KOPT-K1 (cell line): ENCODE results near the gene ACTA1.
"Not testable (repeated sequence)": the region's sequence is repeated elsewhere in the genome, so short reads cannot be mapped to it uniquely, and the experiment has no call there.

ENCODE experiments used
- H3K27ac ChIP-seq: fragments of 200-600 bp; sonication (generic); 2 replicates; pipeline ENCODE4 v1.5.1; 2016; ENCODE audit warnings: antibody characterized with exemption, mild to moderate bottlenecking, low read depth, low read length; ENCODE audit not compliant: poor library complexity, severe bottlenecking
- H3K36me3 ChIP-seq: fragments of 200-600 bp; sonication (generic); 2 replicates; pipeline ENCODE4 v1.5.1; 2017; ENCODE audit warnings: antibody characterized with exemption, mild to moderate bottlenecking, low read length, moderate library complexity; ENCODE audit not compliant: insufficient read depth
- H3K9me3 ChIP-seq: fragments of 200-600 bp; sonication (generic); 2 replicates; pipeline ENCODE4 v1.5.1; 2017; ENCODE audit warnings: antibody characterized with exemption, low read length, mild to moderate bottlenecking; ENCODE audit not compliant: insufficient read depth, poor library complexity, severe bottlenecking

Gene ACTA1

DNA sequence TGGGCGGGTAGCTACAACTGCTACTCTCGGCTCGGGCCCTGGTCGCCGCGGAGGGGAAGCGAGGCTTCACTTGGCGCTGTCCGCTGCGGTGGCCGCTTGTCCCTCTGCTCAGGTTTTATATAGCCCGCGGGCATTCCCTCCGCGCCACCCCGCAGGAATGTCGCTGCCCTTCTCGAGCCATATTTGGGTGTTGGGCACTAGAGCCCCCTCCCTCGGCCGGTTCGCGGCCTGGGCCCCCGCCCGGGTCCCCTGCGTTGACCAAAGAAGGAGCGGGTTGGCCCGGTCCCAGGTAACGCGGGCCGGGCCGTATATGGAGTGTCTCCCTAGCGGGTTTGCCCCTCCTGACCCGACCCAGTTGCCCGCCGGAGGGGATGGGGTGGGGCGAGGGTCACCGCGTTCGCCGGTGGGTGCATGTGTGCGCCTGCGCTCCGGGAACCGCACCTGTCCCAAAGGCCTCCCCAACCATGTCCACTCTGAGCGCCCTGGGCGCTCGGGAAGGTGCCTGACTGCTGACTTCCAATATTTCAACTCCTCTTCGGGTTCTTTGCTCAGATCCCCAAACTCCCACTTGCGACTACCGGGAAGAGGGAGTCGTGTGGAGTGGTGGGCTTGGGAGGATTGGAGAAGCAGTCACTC lies at the start of gene ACTA1:
Gene ACTA1, minus strand, starts transcription at position 90 of the 636 bp plus-strand sequence. CDS start 979 bp downstream, outside the sequence.
- Histone ChIP-seq H3K27ac (no peak within 1 kb of the TSS), H3K9me3 (no peaks in the 10 kb centered on the region), H3K36me3 (peaks cover 5% of the 10 kb centered on the region; the same call in 1 of the 2 replicates)

DNA sequence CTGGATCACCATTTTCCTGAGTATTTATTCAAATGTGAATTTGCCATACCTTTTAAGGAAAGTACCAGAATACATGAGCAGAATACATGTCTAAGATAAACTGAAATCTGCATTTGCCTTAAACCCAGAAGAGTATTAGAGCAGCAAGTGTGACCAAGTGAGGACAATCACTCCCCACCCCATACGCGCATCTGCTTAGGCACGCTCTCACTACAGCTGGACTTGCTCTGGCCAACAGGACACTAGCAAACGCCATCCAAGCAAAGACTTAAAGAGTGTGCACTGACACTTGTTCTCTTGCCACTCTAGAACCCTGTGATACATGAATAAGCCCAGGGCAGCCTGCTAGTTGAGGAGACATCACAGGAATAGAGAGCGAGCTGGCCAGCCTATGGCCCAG lies 48.6 kb upstream of the ACTA1 start:
- Histone ChIP-seq H3K36me3 (peaks cover 95% of the 10 kb centered on the region), H3K27ac (no peak overlapping the region), H3K9me3 (no peaks in the 10 kb centered on the region)

DNA sequence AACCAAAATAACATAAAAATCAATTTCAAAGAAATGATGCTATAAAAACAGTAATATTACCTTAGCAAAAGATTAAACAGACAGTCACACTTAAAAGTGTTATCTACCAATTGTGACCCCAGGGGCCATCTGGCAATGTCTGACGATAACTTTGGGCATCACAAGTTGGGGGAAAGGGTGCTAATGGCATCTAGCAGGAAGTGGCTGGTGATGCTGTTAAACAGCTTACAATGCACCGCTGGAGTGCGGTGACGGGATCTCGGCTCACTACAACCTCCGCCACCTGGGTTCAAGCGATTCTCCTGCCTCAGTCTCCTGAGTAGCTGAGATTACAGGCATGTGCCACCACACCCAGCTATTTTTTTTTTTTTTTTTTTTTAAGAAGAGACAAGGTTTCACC lies 46.6 kb upstream of the ACTA1 start:
- Histone ChIP-seq H3K36me3 (peaks cover 94% of the 10 kb centered on the region), H3K27ac (no peak overlapping the region)

DNA sequence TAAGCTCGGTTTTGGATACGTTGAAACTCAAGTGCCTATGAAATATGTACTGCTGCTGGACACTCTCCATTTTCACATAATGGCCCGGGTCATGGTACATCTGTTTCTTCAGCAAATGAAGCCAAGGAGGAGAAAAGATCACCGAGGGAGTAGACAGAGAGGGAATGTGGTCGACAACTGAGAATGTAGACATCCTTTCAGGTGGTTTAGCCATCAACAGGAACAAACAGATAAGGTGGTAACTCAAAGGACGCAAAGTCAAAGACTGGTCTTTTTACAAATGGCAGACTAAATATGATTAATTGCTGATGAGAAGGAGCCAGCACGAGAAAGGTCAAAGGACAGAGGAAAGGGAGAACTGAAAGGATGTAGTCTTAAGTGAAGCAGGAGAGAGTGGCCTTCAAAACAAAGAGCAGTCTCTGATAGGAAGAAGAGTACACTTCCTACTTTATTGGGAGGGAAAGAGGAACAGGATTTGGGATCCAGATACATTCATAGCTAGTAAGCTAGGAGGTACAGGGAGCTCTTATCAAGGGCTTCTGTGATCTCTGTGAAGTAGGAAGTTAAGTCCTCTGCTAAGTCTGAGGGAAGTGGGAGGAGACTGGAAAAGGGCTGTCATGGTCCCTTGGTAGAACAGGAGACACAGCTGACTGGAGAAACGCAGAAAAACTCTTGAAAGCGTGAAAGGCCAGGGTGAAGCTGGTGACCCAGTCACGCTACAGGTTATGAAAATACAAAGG lies 45.9 kb upstream of the ACTA1 start:
- Histone ChIP-seq H3K27ac (no peak overlapping the region), H3K36me3 (peaks cover 94% of the 10 kb centered on the region), H3K9me3 (no peaks in the 10 kb centered on the region)

More for the DNA sequence above, 46.6 kb upstream of the ACTA1 start:
- H3K9me3 ChIP-seq, result no peaks in the 10 kb centered on the region

DNA sequence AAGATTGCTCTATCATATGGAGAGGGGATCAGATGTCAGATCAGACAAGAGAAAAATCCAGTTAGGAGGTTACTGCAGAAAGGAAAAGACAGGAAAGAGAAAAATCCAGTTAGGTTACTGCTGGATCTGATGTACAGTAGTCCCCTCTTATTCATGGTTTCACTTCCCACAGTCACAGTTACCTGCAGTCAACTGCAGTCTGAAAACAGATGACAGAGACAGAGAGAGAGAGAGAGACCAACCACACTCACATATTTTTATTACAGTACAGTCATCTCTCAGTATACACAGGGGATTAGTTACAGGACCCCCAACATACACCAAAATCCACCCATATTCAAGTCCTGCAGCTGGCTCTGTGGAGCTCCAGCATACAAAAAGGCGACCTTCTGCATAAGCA lies 45.0 kb upstream of the ACTA1 start:
- Histone ChIP-seq H3K9me3 (no peaks in the 10 kb centered on the region), H3K36me3 (peaks cover 95% of the 10 kb centered on the region), H3K27ac (no peak overlapping the region)

DNA sequence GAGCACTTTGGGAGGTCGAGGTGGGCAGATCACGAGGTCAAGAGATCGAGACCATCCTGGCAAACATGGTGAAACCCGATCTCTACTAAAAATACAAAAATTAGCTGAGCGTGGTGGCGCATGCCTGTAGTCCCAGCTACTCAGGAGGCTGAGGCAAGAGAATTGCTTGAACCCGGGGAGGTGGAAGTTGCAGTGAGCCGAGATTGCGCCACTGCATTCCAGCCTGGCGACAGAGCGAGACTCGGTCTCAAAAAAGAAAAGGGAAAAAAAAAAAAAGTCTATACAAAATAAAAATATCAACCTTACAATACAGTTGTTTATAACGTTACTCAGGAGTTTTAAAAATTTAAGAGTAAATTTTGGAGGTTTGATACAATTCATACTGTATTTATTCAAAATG lies 42.0 kb upstream of the ACTA1 start:
- peaks cover 93% of the 10 kb centered on the region for H3K36me3 ChIP-seq
- H3K9me3 ChIP-seq, H3K27ac ChIP-seq: not testable (repeated sequence)

DNA sequence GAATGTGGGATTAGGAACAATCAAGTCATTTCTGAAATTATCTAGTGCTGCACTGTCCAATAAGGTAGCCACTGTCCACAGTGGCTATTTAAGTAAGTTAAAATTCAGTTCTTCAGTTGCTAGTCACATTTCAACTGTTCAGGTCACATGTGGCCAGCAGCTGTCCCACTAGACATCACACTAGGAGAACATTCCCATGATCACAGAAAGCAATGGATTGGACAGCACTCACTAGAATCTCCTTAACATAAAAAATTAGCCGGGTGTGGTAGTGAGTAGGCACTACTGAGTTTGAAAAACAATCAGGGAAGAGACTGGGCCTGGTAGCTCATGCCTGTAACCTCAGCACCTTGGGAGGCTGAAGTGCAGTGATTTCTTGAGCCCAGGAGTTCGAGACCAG lies 40.6 kb upstream of the ACTA1 start:
- Histone ChIP-seq H3K9me3 (no peaks in the 10 kb centered on the region), H3K27ac (no peak overlapping the region), H3K36me3 (peaks cover 94% of the 10 kb centered on the region)

DNA sequence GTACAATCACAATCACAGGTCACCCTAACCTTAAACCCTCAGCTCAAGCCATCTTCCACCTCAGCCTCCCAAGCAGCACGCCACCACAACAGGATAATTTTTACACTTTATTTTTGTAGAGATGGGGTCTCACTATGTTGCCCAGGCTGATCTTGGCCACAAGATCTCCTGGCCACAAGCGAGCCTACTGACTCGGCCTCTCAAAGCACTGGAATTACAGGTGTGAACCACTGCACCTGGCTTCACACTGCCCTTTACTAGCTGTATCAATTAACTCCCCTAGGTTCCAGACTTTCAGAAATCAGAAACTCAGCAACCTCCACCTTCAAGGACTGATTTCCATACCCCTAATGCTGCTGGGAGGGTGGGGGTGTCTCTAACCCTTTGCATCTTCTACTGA lies 37.3 kb upstream of the ACTA1 start:
- Histone ChIP-seq H3K27ac (no peak overlapping the region), H3K9me3 (no peaks in the 10 kb centered on the region), H3K36me3 (peaks cover 97% of the 10 kb centered on the region)

DNA sequence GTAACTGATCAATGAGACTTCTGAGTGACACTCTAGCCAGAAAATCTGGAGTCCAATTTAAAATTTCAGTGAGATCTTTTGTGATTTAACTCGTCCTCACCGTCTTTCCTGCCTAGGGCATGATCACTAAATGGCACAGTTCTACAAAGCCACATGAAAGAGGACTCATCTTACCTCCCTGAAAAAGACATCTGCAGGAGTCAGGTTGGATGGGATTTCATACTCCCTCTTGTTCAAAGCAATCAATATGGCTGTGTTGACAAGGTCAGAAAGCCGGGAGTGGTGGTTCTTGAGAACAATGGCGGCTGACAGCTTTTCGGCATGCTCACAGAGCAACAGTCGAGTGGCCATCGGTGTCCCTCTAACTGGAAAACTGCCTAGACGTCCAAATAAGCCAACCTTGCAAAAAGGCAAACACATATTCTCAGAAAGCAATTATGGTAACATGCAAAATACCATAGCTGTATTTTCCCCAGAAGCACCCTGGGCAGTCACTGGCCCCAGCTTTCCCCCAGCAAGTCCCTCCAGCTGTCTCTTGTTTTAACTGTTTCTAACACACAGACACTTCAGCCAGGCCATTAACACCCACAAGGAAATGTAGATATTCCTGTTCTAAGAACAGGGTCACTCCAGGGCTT lies 36.6 kb upstream of the ACTA1 start:
- peaks cover 97% of the 10 kb centered on the region for H3K36me3 ChIP-seq
- H3K9me3 ChIP-seq, result no peaks in the 10 kb centered on the region
- H3K27ac ChIP-seq, result no peak overlapping the region

DNA sequence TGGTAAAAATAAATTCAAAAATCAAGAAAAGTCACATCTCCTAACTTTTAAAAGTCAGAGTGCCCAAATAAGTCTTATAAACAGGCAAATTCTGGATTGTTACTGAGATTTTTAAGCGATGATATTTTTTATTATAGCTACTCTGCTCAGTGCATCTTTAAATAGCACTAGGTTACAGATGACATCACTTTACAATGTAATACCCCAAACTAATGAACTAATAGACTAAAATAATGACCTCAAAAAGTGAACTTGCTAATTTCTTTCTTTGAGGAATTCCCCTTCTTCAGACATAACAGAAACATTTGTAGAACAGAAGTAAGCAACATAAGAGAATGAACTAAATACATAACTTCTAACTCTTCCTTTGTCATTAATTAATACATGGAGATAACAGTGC lies 33.0 kb upstream of the ACTA1 start:
- Histone ChIP-seq H3K27ac (no peak overlapping the region), H3K9me3 (no peaks in the 10 kb centered on the region), H3K36me3 (peaks cover 99% of the 10 kb centered on the region)

DNA sequence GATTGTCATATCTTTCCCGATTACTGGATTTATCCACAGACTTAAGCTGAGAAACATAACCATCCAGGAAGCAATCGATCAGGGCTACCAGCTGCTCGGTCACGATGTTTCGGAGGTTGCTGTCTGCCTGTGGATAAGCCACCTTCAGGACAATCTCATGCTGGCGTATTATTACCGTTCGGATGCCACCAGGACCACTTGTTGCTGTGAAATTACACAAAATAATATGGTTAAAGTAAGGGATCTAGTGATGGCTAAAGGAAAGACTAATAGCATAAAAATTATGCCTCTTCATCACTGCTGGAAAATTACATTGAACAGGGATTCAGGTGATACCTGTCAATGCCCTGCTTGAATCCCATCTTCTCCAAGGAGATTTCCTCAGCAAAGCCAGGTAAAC lies 30.8 kb upstream of the ACTA1 start:
- H3K9me3 ChIP-seq, result no peaks in the 10 kb centered on the region
- no peak overlapping the region for H3K27ac ChIP-seq
- peaks cover 100% of the 10 kb centered on the region for H3K36me3 ChIP-seq

DNA sequence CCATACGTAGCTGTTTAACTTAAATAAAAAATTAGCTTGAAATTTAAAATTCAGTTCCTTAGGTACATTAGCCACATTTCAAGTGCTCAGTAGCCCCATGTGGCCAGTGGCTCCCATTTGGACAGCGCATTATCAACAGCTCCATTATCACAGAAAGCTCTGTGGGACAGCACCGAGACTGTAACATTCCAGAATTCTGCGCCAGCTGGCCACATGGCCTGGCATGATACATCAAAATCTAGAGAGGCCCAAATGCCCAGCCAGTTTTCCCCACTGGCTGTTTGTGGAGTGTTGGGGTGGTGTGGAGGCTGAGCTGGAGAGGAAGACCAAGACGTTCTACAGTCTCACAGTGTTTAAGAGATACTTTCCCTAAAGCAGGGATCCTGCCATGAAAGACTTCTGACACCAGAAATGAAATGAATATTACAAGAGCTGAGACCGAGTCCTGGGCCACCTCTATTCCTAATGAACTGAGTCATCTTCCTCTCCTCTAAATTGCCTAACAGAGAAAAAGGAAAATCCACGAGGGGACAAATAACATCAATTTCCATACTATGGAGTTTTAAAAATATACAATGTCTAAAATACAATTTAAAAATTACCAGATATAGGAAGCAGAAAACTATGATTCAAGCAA lies 27.3 kb upstream of the ACTA1 start:
- Histone ChIP-seq H3K36me3 (peaks cover 96% of the 10 kb centered on the region), H3K9me3 (no peaks in the 10 kb centered on the region), H3K27ac (no peak overlapping the region)

DNA sequence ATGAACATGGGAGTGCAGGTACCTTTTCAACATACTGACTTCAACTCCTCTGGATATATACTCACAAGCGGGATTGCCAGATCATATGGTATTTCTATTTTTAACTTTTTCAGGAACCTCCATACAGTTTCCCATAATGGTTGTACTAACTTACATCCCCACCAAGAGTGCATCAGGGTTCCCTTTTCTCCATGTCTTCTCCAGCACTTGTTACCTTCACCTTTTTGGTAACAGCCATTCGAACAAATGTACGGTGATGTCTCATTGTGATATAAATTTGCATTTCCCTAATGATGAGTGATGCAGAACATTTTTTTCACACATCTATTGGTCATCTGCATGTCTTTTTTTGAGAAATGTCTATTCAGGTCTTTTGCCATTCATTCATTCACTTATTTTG lies 25.9 kb upstream of the ACTA1 start:
- H3K27ac ChIP-seq, result no peak overlapping the region
- H3K9me3 ChIP-seq, result no peaks in the 10 kb centered on the region
- H3K36me3 ChIP-seq, result peaks cover 95% of the 10 kb centered on the region

DNA sequence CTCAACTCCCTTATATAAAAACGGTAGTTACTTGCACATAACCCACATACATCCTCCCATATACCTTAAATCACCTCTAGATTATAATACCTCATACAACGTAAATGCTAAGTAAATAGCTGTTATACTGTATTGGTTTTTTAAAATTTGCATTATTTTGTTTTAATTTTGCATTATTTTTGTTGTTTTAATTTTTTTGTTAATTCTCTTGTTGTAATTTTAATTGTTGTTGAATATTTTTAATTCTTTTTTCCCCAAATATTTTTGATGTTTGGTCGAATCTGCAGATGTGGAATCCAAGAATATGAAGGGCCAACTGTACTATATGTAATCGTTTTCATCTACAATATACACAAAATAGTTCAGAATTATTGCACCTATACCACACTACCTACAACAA lies 23.5 kb upstream of the ACTA1 start:
- no peak overlapping the region for H3K27ac ChIP-seq
- no peaks in the 10 kb centered on the region for H3K9me3 ChIP-seq
- H3K36me3 ChIP-seq, result peaks cover 95% of the 10 kb centered on the region

DNA sequence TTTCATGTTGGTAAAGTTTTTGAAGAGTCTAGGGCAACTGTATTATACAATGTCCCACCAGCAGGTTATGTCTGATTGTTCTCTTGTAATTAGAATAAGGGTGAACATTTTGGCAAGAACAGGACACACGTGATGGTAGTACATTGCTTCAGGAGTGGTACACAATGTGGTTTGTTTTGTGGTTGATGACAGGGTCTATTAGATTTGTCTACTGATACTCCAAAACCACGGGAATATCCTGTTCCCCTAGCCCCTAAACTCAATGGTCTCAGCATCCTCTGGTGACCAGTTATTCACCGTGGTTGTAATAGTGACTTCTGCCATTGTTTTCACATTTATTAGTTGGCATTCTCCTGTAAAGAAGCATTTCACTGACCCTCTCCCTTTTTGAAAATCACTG lies 22.1 kb upstream of the ACTA1 start:
- Histone ChIP-seq H3K27ac (no peak overlapping the region), H3K36me3 (peaks cover 95% of the 10 kb centered on the region), H3K9me3 (no peaks in the 10 kb centered on the region)
